Measurements from ENCODE around the gene NCBP2. TPM values are rescaled to one million over a fixed set of nuclear protein-coding genes. Genes with fewer than 3 reads are reported as not detected.

Gene NCBP2
- total RNA-seq, 6 donors from 2014 or later = 15.7 to 51.7 (median 34.6) TPM

GRCh38 chr3:196932600-196932999 lies 9.7 kb downstream of the NCBP2 start:
- Histone ChIP-seq H3K4me3 (no peak overlapping the region), H3K4me1 (no peaks in the 10 kb centered on the region), H3K27me3 (no peaks in the 10 kb centered on the region), H3K36me3 (peaks cover 29 to 98% (median 76%) of the 10 kb centered on the region in 4 donors), H3K9me3 (no peaks in the 10 kb centered on the region), H3K27ac (no peak overlapping the region)
- TF ChIP-seq EP300 (IDR thresholded peaks at IDR 0.05) (no peak), CTCF (IDR thresholded peaks at IDR 0.05) (no peak), POLR2A (IDR thresholded peaks at IDR 0.05) (no peak), POLR2AphosphoS5 (IDR thresholded peaks at IDR 0.05) (no peak)
- WGBS, 2 donors = 91 to 95% methylated on average over 3 of the region's 3 CpGs
- DNase-seq = no peak
- ATAC-seq (ENCODE audit: low FRiP score in 2 of 2) = no peak

- Histone ChIP-seq H3K4me1 (no peaks in the 10 kb centered on the region), H3K4me3 (no peak overlapping the region), H3K27ac (no peak overlapping the region), H3K36me3 (peaks cover 23 to 97% (median 70%) of the 10 kb centered on the region in 4 donors), H3K27me3 (no peaks in the 10 kb centered on the region), H3K9me3 (no peaks in the 10 kb centered on the region)
- 91% methylated on average over 12 of the region's 12 CpGs for WGBS, 2 donors
- ATAC-seq (ENCODE audit: low FRiP score in 2 of 2) (no peak), DNase-seq (no peak)
- TF ChIP-seq POLR2AphosphoS5 (IDR thresholded peaks at IDR 0.05) (no peak), EP300 (IDR thresholded peaks at IDR 0.05) (no peak), POLR2A (IDR thresholded peaks at IDR 0.05) (no peak), CTCF (IDR thresholded peaks at IDR 0.05) (no peak)
Observed at GRCh38 chr3:196931828-196932587, 10.3 kb downstream of the NCBP2 start.

- no peak for TF ChIP-seq POLR2A (IDR thresholded peaks at IDR 0.05)
- TF ChIP-seq POLR2AphosphoS5 (IDR thresholded peaks at IDR 0.05) = no peak
- no peak for TF ChIP-seq CTCF (IDR thresholded peaks at IDR 0.05)
- TF ChIP-seq EP300 (IDR thresholded peaks at IDR 0.05) = no peak
- Histone ChIP-seq H3K4me3 (no peak overlapping the region), H3K27me3 (no peaks in the 10 kb centered on the region), H3K27ac (no peak overlapping the region), H3K4me1 (no peaks in the 10 kb centered on the region), H3K9me3 (no peaks in the 10 kb centered on the region), H3K36me3 (peaks cover 20 to 89% (median 61%) of the 10 kb centered on the region in 4 donors)
- no peak for ATAC-seq (ENCODE audit: low FRiP score in 2 of 2)
- DNase-seq = no peak
- WGBS, 2 donors = 91 to 95% methylated on average over 4 of the region's 4 CpGs
Observed at GRCh38 chr3:196931157-196931556, 11.2 kb downstream of the NCBP2 start.

- Histone ChIP-seq H3K27me3 (no peaks in the 10 kb centered on the region), H3K4me3 (no peak overlapping the region), H3K9me3 (no peaks in the 10 kb centered on the region), H3K4me1 (no peaks in the 10 kb centered on the region), H3K27ac (no peak overlapping the region), H3K36me3 (peaks cover 4 to 69% (median 32%) of the 10 kb centered on the region in 4 donors)
- DNase-seq (no peak), ATAC-seq (ENCODE audit: low FRiP score in 2 of 2) (no peak)
- TF ChIP-seq EP300 (IDR thresholded peaks at IDR 0.05) (no peak), POLR2A (IDR thresholded peaks at IDR 0.05) (no peak), CTCF (IDR thresholded peaks at IDR 0.05) (no peak), POLR2AphosphoS5 (IDR thresholded peaks at IDR 0.05) (no peak)
- whole genome bisulfite sequencing, 2 donors = 81 to 85% methylated on average over 7 of the region's 7 CpGs
Observed at GRCh38 chr3:196927571-196928453, 14.5 kb downstream of the NCBP2 start.

Measured in upper lobe of left lung (tissue), 6 donors.